Ishikawa (cell line): ENCODE results near the gene TRHDE.

Experiments
- CEBPB ChIP-seq: IDR thresholded peaks from 2 replicates; pipeline ENCODE4 v1.6.1; 2012
- CREB1 ChIP-seq: IDR thresholded peaks from 2 replicates; pipeline ENCODE4 v1.6.1; 2012; ENCODE audit warnings: low read depth
- EP300 ChIP-seq: IDR thresholded peaks from 2 replicates; pipeline ENCODE4 v1.6.1; 2012; ENCODE audit warnings: borderline replicate concordance
- TAF1 ChIP-seq: IDR thresholded peaks from 2 replicates; pipeline ENCODE4 v1.6.1; 2012; ENCODE audit warnings: low read depth, mild to moderate bottlenecking
- TCF12 ChIP-seq: IDR thresholded peaks from 2 replicates; pipeline ENCODE4 v1.6.1; 2012; ENCODE audit warnings: low read depth
- YY1 ChIP-seq: IDR thresholded peaks from 2 replicates; pipeline ENCODE4 v1.6.1; 2012; ENCODE audit warnings: low read depth
- ZBTB7A ChIP-seq: IDR thresholded peaks from 2 replicates; pipeline ENCODE4 v1.6.1; 2012; ENCODE audit warnings: low read depth
- TF ChIP-seq, protein P1 (sequence below): IDR thresholded peaks from 2 replicates; pipeline ENCODE4 v1.6.1; 2012; ENCODE audit warnings: low read depth, mild to moderate bottlenecking
- TF ChIP-seq, protein P2 (sequence below): IDR thresholded peaks from 2 replicates; pipeline ENCODE4 v1.6.1; 2012

DNA sequence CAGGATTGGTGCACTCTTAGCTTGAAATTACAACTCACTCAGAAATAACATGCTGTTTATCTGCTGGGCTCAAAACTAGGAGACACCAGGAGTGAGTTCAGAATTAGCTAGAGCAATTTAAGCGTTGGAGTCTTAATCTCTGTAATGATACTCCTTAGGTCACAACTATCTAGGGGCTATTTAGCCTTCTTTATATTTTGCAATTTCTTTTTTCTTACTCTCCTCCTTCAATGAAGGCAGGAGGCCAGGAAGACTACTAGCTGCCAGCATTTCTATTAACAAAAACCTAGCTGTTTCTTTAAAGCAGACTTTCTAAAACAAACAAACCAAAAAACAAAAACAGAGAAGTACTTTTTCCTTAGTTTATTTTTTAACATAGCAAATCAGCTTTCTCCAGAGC, 226.2 kb downstream of the TRHDE start:
- TF ChIP-seq, protein P1, sequence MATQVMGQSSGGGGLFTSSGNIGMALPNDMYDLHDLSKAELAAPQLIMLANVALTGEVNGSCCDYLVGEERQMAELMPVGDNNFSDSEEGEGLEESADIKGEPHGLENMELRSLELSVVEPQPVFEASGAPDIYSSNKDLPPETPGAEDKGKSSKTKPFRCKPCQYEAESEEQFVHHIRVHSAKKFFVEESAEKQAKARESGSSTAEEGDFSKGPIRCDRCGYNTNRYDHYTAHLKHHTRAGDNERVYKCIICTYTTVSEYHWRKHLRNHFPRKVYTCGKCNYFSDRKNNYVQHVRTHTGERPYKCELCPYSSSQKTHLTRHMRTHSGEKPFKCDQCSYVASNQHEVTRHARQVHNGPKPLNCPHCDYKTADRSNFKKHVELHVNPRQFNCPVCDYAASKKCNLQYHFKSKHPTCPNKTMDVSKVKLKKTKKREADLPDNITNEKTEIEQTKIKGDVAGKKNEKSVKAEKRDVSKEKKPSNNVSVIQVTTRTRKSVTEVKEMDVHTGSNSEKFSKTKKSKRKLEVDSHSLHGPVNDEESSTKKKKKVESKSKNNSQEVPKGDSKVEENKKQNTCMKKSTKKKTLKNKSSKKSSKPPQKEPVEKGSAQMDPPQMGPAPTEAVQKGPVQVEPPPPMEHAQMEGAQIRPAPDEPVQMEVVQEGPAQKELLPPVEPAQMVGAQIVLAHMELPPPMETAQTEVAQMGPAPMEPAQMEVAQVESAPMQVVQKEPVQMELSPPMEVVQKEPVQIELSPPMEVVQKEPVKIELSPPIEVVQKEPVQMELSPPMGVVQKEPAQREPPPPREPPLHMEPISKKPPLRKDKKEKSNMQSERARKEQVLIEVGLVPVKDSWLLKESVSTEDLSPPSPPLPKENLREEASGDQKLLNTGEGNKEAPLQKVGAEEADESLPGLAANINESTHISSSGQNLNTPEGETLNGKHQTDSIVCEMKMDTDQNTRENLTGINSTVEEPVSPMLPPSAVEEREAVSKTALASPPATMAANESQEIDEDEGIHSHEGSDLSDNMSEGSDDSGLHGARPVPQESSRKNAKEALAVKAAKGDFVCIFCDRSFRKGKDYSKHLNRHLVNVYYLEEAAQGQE = no peak
- TF ChIP-seq TCF12 = no peak
- TF ChIP-seq EP300 = no peak
- no peak for TF ChIP-seq CREB1
- no peak for TF ChIP-seq ZBTB7A
- no peak for TF ChIP-seq TAF1
- no peak for TF ChIP-seq YY1
- TF ChIP-seq CEBPB = no peak
- TF ChIP-seq, protein P2, sequence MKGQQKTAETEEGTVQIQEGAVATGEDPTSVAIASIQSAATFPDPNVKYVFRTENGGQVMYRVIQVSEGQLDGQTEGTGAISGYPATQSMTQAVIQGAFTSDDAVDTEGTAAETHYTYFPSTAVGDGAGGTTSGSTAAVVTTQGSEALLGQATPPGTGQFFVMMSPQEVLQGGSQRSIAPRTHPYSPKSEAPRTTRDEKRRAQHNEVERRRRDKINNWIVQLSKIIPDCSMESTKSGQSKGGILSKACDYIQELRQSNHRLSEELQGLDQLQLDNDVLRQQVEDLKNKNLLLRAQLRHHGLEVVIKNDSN = no peak
